ENCODE measurements around the gene CCNI2.
A peak's percentile ranks its signal among the peaks of the same experiment; 100 is the strongest.

Gene CCNI2, protein sequence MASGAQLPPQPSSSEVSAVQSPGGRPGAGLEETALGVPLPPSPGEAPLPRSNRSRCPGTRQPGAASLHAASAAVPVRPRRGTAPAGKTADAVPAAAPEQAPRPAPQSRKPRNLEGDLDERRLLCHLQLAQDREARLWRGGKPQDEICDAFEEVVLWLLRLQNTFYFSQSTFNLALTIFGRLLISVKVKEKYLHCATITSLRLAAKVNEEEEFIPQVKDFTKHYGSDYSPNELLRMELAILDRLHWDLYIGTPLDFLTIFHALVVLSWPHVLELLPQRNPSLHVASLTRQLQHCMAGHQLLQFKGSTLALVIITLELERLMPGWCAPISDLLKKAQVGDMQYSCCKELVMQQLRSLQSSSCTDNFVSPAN
- 0 to 0.06 (median 0) reads per million in 18 experiments for total RNA-seq

DNA sequence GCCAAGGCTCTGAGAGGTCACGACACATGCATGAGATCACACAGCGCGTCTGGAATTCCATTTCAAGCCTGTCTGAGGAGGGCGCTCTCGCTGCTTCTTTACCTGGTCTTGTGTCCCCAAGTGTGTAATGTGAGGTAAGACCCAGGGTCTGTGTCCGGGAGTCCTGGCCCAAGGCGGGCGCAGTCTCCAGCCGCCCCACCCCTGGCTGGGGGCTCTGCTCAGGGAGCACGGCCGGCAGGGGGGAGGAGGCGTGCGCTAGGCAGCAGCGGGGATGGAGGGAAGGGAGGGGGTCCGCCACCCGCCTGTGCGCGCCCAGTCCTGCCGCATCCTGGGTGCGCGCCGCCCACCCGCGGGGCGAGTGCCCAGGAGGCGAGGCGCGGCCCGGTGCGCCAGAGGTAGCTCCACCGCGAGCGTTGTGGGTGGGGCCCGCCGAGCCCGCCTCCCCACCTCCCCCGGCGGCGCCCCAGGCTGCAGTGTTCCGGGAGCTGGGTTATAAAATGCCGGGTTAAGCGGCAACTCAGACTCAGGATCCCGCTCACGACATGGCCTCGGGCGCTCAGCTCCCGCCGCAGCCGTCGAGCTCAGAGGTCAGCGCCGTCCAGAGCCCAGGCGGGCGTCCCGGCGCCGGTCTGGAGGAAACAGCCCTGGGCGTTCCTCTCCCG, at the start of gene CCNI2:
CCNI2 (plus strand) TSS at position 473 of the 662 bp plus-strand sequence; CDS start at position 543, 70 bp downstream.
- DNase-seq = peak in 1 of 2 donors; percentile 4

DNA sequence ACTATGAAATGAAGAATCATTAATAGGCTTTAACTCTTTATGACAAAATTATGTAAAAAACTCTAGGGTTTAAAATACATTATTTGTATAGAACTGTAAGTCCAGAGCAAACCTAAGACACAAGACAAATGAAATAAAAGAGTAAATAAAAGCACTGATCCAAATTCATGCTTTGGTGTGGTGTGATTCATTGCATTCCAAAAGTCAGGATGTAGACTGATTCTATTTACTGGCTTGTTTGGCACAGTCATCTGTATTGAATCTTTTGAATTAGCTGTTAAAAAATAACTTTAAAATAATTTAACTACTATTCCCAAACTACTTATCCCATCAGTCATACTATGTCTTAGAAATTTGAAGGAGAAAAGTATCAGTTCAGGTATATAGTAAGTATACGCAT, 42.4 kb upstream of the CCNI2 start:
- DNase-seq = no peak

DNA sequence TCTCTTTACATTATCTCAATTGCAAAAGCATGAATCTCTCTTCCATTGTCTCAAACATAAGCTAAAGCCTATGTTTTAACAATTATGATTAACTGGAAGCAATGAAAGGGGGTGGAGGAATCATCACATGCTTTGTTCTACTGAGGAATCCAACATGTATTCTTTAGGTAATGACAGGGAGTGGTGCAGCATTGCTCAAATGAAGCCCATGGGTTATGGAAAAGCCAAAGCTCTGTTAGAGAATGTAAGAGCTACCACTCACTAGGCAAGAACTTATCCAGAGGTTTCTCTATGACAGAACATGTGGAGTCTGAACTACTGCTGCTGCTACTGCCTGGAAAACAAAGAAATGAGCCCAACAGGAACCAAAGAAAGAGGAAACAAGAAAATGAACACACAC, 38.6 kb upstream of the CCNI2 start:
- DNase-seq = no peak

GRCh38 chr5:132714456-132715307, 32.5 kb upstream of the CCNI2 start:
- peak in 1 of 2 donors; percentile 38 for DNase-seq

GRCh38 chr5:132718544-132719312, 28.5 kb upstream of the CCNI2 start:
- DNase-seq = no peak

GRCh38 chr5:132725745-132726144, 21.5 kb upstream of the CCNI2 start:
- DNase-seq = no peak

DNA sequence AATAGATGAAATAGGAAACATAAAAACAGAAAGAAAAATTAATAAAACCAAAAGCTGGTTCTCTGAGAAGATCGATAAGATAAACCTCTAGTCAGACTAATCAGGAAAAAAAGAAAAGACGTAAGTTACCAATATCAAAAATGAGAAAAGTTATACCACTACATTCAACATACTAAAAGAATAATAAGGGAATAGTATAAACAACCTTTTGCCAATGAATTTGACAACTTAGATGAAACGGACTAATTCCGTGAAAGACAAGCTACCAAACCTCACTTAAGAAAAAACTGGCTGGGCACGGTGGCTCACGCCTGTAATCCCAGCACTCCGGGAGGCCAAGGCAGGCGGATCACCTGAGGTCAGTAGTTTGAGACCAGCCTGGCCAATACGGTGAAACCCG, 17.3 kb upstream of the CCNI2 start:
- no peak for DNase-seq

DNA sequence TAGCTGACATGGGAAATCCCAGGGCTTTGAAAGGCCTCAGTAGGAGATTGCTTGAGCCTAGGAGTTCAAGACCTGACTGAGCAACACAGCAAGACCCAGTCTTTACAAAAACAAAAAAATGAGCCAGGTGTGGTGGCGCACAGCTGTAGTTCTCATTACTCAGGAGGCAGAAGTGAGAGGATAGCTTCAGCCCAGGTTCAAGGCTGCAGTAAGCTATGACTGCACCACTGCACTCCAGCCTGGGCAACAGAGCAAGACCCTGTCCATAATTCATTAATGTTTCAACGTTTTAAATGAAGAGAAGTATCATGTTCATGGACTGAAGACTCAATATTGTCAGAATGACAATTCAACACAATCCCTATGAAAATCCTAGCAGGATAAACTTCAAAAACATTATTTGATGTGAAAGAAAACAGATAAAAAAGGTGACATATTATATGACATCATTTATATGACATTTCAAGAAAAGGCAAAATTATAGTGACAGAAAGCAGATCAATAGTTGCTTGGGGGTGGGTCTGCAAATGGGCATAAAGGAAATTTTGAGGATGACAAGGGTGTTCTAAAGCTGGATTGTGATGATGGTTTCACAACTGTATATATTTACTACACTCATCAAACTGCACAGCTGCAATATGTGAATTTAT, 13.6 kb upstream of the CCNI2 start:
- DNase-seq = no peak

- DNase-seq = no peak
These were observed 12.5 kb upstream of the CCNI2 start for GRCh38 chr5:132734687-132735086.

- DNase-seq = peak; percentile 97 to 98
These were observed 10.1 kb upstream of the CCNI2 start, which contains the start of gene KIF3A for GRCh38 chr5:132736853-132737833. TSS of gene KIF3A (minus strand) at chr5:132737546. CDS start at chr5:132737419, 127 bp downstream.

GRCh38 chr5:132737982-132738681, 9.1 kb upstream of the CCNI2 start:
- DNase-seq = no peak

DNA sequence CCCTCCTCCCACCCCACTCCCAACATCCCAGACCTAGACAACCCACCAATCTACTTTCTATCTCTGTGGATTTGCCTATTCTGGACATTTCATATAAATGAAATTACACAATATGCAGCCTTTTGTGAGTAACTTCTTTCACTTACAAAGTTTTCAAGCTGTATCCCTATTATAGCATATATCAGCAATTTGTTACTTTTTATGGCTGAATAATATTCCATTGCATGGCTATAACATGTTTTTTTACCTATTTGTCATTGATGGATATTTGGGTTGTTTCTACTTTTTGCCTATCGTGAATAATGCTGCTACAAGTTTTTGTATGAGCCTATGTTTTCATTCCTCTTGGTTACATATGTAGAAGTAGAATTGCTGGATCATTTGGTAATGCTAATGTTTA, 8.0 kb upstream of the CCNI2 start:
- DNase-seq = no peak

DNA sequence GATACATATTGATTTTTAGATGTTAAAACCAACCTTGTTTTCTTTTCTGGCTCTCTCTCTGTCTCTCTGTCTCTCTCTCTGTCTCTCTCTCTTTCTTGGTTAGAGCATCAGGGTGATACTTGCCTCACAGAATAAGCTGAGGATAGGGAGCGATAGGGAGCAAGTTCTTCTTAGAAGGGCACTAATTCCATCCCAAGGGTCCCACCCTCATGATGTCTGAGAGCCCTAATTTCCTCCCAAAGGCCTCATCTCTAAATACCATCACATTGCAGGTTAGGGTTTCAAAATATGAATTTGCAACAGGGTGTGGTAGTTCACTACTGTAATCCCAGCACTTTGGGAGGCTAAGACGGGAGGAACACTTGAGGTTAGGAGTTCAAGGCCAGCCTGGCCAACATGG, 5.1 kb upstream of the CCNI2 start:
- no peak for DNase-seq

DNA sequence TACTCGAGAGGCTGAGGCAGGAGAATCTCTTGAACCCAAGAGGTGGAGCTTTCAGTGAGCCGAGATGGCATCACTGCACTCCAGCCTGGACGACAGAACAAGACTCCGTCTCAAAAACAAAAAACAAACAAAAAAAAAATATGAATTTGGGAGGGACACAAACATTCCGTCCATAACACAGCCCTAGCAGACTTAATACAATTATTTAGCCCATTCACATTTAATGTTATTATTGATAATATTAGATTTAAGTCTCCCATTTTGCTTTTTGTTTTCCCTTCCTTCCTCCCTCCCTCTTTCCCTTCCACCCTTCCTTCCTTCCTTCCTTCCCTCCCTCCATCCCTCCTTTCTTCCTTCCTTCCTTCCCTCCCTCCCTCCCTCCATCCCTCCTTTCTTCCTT, 4.6 kb upstream of the CCNI2 start:
- no peak for DNase-seq

- no peak for DNase-seq
These were observed 2.6 kb upstream of the CCNI2 start for GRCh38 chr5:132744659-132745058.

- DNase-seq = no peak
These were observed 653 bp upstream of the CCNI2 start for GRCh38 chr5:132746592-132746953.

DNA sequence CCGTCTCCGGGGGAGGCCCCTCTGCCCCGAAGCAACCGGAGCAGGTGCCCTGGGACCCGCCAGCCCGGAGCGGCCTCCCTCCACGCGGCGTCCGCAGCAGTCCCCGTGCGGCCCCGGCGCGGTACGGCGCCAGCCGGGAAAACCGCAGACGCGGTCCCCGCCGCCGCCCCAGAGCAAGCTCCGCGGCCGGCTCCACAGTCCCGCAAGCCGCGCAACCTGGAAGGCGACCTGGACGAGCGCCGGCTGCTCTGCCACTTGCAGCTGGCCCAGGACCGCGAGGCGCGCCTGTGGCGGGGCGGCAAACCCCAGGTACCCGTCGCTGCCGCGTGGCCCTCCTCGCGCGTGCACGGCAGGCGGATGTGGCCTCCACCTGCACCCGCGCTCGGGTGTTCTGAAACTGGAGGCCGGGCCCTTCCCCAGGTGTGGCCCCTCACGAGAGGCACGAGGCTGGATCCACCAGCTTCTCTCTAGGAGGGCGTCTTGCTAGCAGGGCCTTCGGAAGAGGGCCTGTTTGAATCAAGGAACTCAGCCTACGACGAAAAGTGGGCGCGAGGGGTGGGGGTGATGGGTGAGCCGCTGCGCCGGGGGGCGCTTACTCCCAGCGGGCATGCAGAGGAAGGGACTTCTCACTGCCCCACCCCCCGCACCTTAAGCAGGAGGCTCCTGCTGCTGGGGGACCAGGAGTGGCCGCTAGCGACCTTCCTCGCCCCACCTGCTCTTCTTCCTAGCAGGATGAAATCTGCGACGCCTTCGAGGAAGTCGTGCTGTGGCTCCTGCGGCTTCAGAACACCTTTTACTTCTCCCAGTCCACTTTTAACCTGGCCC, 602 bp downstream of the CCNI2 start:
- DNase-seq = no peak

GRCh38 chr5:132748522-132749000, 1.3 kb downstream of the CCNI2 start:
- DNase-seq = no peak

DNA sequence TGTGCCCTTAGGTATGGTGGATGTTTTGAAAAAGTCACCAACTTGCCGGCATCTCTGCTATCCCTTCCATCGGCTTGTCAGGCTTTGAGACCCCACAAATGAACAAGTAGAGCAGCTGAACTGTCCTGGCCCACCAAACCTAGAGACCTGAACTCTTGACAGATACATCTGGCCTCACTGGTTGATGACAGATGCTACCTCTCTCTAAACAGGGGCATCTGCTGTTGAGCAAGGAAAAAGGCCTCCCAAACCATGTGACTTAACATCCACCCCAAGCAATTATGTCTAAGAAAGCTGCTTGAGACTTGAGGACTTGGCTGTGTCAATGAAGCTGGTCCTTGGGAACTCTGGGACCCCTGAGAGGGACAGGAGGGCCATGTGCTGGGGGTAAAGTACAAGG, 2.3 kb downstream of the CCNI2 start:
- DNase-seq = no peak
